Measurements from ENCODE around the gene IL1R1.

The IL1R1 gene

GRCh38 chr2:102209474-102209873 lies 66.9 kb downstream of the IL1R1 start:
- no peak for DNase-seq

- no peak for DNase-seq
Measured at GRCh38 chr2:102217032-102217431, 74.5 kb downstream of the IL1R1 start.

- DNase-seq: no peak
Measured at GRCh38 chr2:102224824-102225739, 82.5 kb downstream of the IL1R1 start.

DNA sequence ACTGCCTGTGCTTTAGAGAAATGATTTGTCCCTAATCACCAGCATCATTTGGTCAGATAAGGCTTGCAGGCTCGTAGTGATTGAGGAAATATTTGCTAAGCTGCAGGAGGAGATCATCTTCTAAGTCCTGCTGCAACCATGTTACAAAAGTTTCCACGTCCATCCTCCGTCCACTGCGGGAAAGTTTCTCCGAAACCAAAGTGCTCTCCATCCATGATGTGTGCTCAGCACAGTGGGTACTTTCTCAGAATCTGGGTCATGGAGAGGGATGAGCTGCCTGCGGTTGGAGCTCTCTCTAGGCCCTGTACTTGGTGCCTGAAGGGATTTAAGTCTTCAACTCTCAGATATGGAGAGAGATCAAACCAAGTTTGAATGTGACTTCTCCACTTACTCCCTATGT lies 83.6 kb downstream of the IL1R1 start:
- no peak for DNase-seq

- DNase-seq: no peak
Measured at GRCh38 chr2:102226612-102227391, 84.3 kb downstream of the IL1R1 start.

GRCh38 chr2:102229141-102229769 lies 86.7 kb downstream of the IL1R1 start:
- DNase-seq: no peak

Measured in CD4-positive, alpha-beta T cell treated with Interleukin-1 beta for 1 hour (primary cell).